HG03159 (cell line): ENCODE data around the gene DEK.
"Not testable (repeated sequence)": the region's sequence is repeated elsewhere in the genome, so short reads cannot be mapped to it uniquely, and the experiment has no call there.

Experiments used
- ATAC-seq: cut with Tn5 transposase; IDR thresholded peaks from one replicate; pipeline ENCODE4 v1.9.1; 2021; ENCODE audit warnings: mild to moderate bottlenecking, moderate library complexity; ENCODE audit not compliant: unreplicated experiment

Gene DEK

GRCh38 chr6:18241208-18242038 lies 22.9 kb downstream of the DEK start:
- ATAC-seq, result no peak

- ATAC-seq, result no peak
Observed at GRCh38 chr6:18240230-18240629, 24.1 kb downstream of the DEK start.

- no peak for ATAC-seq
Observed at GRCh38 chr6:18237167-18237566, 27.2 kb downstream of the DEK start.

GRCh38 chr6:18235524-18235923 lies 28.8 kb downstream of the DEK start:
- ATAC-seq, result no peak

DNA sequence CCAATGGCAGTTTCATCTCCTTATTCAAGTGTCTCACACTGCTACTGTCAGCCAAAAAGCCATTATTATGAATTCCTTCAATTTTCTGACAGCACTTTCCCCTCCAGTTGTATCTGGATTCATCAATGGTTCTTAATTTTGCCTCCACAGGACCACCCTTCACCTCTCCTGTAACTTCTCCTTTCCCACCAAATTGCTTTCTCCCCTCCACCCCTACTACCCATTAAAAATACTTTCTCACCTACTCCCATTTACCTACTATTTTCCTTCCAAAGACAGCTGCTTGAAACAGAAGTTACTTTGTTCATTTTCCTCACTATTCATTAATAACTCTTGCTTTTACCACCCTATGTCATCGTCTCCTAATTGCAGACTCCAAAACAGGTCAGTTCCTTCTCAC lies 29.8 kb downstream of the DEK start:
- no peak for ATAC-seq

DNA sequence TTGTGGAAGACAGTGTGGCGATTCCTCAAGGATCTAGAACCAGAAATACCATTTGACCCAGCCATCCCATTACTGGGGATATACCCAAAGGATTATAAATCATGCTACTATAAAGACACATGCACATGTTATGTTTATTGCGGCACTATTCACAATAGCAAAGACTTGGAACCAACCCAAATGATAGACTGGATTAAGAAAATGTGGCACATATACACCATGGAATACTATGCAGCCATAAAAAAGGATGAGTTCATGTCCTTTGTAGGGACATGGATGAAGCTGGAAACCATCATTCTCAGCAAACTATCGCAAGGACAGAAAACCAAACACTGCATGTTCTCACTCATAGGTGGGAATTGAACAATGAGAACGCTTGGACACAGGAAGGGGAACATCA lies 30.6 kb downstream of the DEK start:
- not testable (repeated sequence) for ATAC-seq

GRCh38 chr6:18231856-18232255 lies 32.5 kb downstream of the DEK start:
- not testable (repeated sequence) for ATAC-seq

DNA sequence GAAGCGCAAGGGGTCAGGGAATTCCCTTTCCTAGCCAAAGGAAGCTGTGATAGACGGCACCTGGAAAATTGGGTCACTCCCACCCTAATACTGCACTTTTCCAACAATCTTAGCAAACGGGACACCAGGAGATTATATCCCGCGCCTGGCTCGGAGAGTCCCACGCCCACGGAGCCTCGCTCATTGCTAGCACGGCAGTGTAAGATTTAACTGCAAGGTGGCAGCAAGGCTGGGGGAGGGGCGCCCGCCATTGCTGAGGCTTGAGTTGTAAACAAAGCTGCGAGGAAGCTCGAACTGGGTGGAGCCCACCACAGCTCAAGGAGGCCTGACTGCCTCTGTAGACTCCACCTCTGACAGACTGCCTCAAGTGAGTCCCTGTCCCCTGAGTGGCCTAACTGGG lies 35.7 kb downstream of the DEK start:
- not testable (repeated sequence) for ATAC-seq

- not testable (repeated sequence) for ATAC-seq
Observed at GRCh38 chr6:18227166-18227565, 37.2 kb downstream of the DEK start.

GRCh38 chr6:18226451-18227105 lies 37.8 kb downstream of the DEK start:
- not testable (repeated sequence) for ATAC-seq

- ATAC-seq, result no peak
Observed at GRCh38 chr6:18221288-18221615, 43.1 kb downstream of the DEK start.

DNA sequence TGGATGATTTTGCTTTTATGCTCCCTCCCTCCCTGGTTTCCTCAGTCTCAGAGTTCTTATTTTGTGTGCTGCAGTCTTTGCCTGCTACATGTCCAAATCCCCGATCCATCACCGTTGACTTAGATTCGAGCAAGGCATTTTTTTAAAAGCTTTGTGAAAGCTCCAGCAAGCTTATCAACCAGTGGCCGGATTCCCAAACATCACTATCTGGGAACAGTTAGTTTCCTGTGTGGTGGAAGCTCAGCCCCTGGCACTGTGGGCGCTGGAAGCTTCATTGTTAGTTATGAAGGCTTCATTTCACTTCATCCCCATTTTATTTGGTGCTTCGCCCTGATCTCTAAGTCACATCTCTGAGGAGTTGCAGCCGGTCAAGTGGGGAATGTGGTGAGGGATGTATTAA lies 44.7 kb downstream of the DEK start:
- ATAC-seq, result no peak

DNA sequence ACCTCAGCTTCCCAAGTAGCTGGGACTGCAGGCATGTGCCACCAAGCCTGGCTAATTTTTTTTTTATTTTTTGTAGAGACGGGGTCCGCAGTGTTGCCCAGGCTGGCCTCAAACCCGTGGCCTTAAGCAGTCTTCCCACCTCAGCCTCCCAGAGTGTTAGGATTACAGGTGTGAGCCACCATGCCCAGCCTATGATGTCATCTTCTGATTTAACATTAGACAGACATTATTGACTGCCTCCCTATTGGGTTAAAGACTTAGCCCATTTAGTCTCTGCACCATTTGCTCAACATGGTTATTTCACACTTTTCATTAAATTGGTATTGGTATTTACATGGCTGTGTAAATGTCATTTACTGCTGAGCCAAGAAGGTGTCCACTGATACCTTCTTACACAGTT lies 46.1 kb downstream of the DEK start:
- no peak for ATAC-seq

GRCh38 chr6:18216411-18216810 lies 47.9 kb downstream of the DEK start:
- ATAC-seq, result peak; percentile 51

DNA sequence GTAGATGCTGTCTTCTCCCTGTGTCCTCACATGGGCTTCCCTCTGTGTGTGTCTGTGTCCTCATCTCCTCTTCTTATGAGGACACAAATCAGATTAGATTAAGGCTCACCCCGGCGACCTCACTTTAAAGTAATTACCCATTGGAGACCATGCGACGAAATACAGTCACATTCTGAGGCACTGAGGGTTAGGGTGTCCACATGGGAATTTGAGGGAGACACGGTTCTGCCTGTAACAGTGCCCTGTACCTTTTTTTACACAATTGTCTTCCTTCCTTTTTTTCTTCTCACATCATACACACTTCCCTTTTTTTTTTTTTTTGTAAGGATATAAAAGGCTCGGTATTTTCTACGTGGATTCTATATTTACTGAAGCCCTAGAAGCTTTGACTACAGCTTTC lies 48.9 kb downstream of the DEK start:
- ATAC-seq, result no peak

DNA sequence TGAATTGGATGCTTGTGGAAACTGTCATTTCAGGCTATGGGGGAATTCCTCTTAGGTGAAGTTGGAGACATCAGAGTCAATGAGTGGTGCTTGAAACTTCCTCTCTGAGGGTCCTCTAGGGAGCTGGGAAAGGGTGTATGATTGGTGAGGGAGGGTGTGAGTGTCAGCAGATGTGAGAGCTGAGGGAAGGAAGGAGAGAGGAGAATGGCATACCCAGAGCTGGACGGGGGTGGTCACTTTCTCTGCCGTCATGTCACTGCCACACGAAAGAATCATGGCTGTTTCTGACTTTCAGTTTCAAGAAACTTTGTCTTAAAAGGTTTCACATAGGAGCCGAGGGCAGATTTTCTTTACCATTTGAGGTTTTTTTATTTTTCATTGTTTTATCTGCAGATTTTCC lies 50.3 kb downstream of the DEK start:
- no peak for ATAC-seq

GRCh38 chr6:18213439-18213838 lies 50.9 kb downstream of the DEK start:
- no peak for ATAC-seq

GRCh38 chr6:18212231-18212630 lies 52.1 kb downstream of the DEK start:
- ATAC-seq, result no peak

GRCh38 chr6:18211338-18211737 lies 53.0 kb downstream of the DEK start:
- peak; percentile 93 for ATAC-seq

- ATAC-seq, result no peak
Observed at GRCh38 chr6:18210707-18211106, 53.6 kb downstream of the DEK start.

- no peak for ATAC-seq
Observed at GRCh38 chr6:18209539-18210197, 54.7 kb downstream of the DEK start.

DNA sequence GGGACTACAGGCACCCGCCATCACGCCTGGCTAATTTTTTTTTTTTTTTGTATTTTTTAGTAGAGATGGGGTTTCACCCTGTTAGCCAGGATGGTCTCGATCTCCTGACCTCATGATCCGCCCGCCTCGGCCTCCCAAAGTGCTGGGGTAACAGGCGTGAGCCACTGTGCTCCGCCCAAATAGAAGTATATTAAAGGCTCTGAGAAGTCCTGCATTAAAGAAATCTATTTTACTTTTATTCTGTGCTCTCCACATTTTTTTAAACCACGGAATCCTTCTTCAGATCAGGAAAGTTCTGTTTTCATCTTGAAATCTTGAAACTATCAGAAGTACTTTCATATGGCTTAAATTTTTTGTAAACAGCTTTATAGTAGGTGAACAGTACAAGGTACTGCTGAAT lies 55.6 kb downstream of the DEK start:
- not testable (repeated sequence) for ATAC-seq
